HG03066 (cell line): ENCODE data around the gene DYNC2H1.

ENCODE experiments used
- ATAC-seq: cut with Tn5 transposase; IDR thresholded peaks from one replicate; pipeline ENCODE4 v1.9.1; 2021; ENCODE audit warnings: low read depth; ENCODE audit not compliant: unreplicated experiment

The DYNC2H1 gene

GRCh38 chr11:103528046-103528445 is 418.8 kb downstream of the DYNC2H1 start:
- no peak for ATAC-seq

GRCh38 chr11:103528596-103528995 is 419.4 kb downstream of the DYNC2H1 start:
- ATAC-seq: no peak

- ATAC-seq: no peak
These were observed 420.0 kb downstream of the DYNC2H1 start for GRCh38 chr11:103529181-103529684.
